ENCODE measurements around the gene TRPM1. TPM values are rescaled to one million over a fixed set of nuclear protein-coding genes. Genes with fewer than 3 reads are reported as not detected.
"Not testable (repeated sequence)": the region's sequence is repeated elsewhere in the genome, so short reads cannot be mapped to it uniquely, and the experiment has no call there.

Gene TRPM1
- total RNA-seq, 2 experiments from 2014 or later: not detected

- TF ChIP-seq, protein P1, sequence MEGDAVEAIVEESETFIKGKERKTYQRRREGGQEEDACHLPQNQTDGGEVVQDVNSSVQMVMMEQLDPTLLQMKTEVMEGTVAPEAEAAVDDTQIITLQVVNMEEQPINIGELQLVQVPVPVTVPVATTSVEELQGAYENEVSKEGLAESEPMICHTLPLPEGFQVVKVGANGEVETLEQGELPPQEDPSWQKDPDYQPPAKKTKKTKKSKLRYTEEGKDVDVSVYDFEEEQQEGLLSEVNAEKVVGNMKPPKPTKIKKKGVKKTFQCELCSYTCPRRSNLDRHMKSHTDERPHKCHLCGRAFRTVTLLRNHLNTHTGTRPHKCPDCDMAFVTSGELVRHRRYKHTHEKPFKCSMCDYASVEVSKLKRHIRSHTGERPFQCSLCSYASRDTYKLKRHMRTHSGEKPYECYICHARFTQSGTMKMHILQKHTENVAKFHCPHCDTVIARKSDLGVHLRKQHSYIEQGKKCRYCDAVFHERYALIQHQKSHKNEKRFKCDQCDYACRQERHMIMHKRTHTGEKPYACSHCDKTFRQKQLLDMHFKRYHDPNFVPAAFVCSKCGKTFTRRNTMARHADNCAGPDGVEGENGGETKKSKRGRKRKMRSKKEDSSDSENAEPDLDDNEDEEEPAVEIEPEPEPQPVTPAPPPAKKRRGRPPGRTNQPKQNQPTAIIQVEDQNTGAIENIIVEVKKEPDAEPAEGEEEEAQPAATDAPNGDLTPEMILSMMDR (IDR thresholded peaks at IDR 0.05): no peak
- DNase-seq: no peak
- Mint-ChIP-seq H3K9me3 (no peaks in the 10 kb centered on the region), H3K27me3 (no peaks in the 10 kb centered on the region), H3K4me3 (no peak overlapping the region), H3K27ac (no peak overlapping the region), H3K4me1 (ENCODE audit: low read depth) (no peaks in the 10 kb centered on the region), H3K36me3 (ENCODE audit: low read depth) (no peaks in the 10 kb centered on the region)
- ATAC-seq: no peak
- CTCF ChIA-PET: interaction anchor here (2.2 to 2.8 kb wide), 2 partner anchors 11 to 38 kb away, joined by 4 to 8 read pairs; partner anchors contain the start of gene TRPM1
- POLR2A ChIA-PET: no interaction called here
- intact Hi-C loops (cut with micrococcal nuclease): no loop called here
Observed at GRCh38 chr15:31090766-31091165, 10.8 kb downstream of the TRPM1 start.

- Mint-ChIP-seq H3K27me3 (no peaks in the 10 kb centered on the region), H3K4me1 (ENCODE audit: low read depth) (no peaks in the 10 kb centered on the region), H3K4me3 (no peak overlapping the region), H3K27ac (no peak overlapping the region), H3K36me3 (ENCODE audit: low read depth) (no peaks in the 10 kb centered on the region), H3K9me3 (no peaks in the 10 kb centered on the region)
- ATAC-seq (no peak), DNase-seq (no peak)
- TF ChIP-seq, protein P1 (IDR thresholded peaks at IDR 0.05): no peak
- intact Hi-C loops (cut with micrococcal nuclease): no loop called here
- ChIA-PET POLR2A (interaction anchor here (0.5 kb wide), 1 partner anchor 185 kb away, joined by 3 read pairs; no protein-coding TSS in a partner anchor), CTCF (interaction anchor here (2.2 to 2.8 kb wide), 2 partner anchors 12 to 40 kb away, joined by 4 to 8 read pairs; partner anchors contain the start of gene TRPM1)
Observed at GRCh38 chr15:31089368-31090047, 12.0 kb downstream of the TRPM1 start.

DNA sequence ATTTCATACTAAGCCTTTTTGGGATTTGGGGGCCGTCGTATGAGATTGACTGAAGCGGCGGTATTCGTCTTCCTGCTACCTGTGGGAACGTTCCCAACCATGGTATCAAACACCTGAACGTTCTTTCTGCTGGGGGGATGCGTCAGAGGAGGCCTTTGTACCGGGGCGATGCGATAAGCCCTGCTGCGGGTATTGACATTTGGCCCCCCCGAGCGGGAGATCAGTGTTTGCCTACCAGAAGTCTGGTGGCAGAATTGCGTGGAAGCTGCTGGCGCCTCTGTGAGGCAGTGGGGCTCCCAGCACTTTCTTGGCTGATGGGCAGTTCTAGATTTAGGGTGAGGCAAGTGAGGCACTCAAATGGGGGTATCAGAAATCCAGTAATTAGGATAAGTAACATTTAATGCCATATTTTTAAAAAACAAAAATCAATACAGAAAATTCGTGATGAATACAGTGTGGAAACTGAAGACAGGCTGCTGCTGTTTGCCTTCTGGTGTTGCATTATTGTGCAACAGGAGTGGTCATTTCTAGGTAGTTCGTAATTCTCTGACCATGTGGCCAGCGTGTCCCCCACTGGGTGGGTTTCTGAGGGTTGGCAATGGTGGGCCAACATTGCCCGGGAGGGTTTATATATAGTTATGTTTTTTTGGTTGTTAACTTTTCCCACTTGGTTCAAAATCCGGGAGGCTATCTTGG, 12.7 kb downstream of the TRPM1 start:
- Mint-ChIP-seq H3K4me3 (no peak overlapping the region), H3K27me3 (no peaks in the 10 kb centered on the region), H3K4me1 (ENCODE audit: low read depth) (no peaks in the 10 kb centered on the region), H3K27ac (no peak overlapping the region), H3K36me3 (ENCODE audit: low read depth) (no peaks in the 10 kb centered on the region), H3K9me3 (no peaks in the 10 kb centered on the region)
- TF ChIP-seq, protein P1 (IDR thresholded peaks at IDR 0.05): no peak
- ChIA-PET POLR2A (interaction anchor here (0.5 kb wide), 1 partner anchor 184 kb away, joined by 3 read pairs; no protein-coding TSS in a partner anchor), CTCF (interaction anchor here (2.8 kb wide), 1 partner anchor 40 kb away, joined by 8 read pairs; no protein-coding TSS in a partner anchor)
- ATAC-seq: no peak
- intact Hi-C loops (cut with micrococcal nuclease): no loop called here
- no peak for DNase-seq

DNA sequence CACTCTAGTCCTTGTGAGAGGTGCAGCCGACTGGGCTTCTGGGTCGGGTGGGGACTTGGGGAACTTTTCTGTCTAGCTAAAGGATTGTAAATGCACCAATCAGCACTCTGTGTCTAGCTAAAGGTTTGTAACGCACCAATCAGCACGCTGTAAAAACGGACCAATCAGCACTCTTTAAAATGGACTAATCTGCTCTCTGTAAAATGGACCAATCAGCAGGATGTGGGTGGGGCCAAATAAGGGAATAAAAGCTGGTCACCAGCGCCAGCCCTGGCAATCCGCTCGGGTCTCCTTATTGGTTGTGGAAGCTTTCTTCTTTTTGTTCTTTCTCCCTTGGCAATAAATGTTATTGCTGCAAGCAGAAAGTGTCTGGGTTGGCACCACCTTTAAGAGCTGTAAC, 13.5 kb downstream of the TRPM1 start:
- CTCF ChIA-PET: interaction anchor here (0.8 kb wide), 1 partner anchor 41 kb away, joined by 3 read pairs; no protein-coding TSS in a partner anchor
- H3K36me3 Mint-ChIP-seq (ENCODE audit: low read depth); DNase-seq; POLR2A ChIA-PET; H3K4me3 Mint-ChIP-seq; H3K4me1 Mint-ChIP-seq (ENCODE audit: low read depth); H3K27ac Mint-ChIP-seq; H3K27me3 Mint-ChIP-seq; H3K9me3 Mint-ChIP-seq; ATAC-seq; intact Hi-C loops (cut with micrococcal nuclease): not testable (repeated sequence)

GRCh38 chr15:31086344-31086743, 15.2 kb downstream of the TRPM1 start:
- Mint-ChIP-seq H3K4me3 (no peak overlapping the region), H3K27ac (no peak overlapping the region), H3K4me1 (ENCODE audit: low read depth) (no peaks in the 10 kb centered on the region), H3K9me3 (no peaks in the 10 kb centered on the region), H3K27me3 (no peaks in the 10 kb centered on the region), H3K36me3 (ENCODE audit: low read depth) (no peaks in the 10 kb centered on the region)
- intact Hi-C loops (cut with micrococcal nuclease): no loop called here
- POLR2A ChIA-PET: no interaction called here
- no peak for ATAC-seq
- CTCF ChIA-PET: no interaction called here
- TF ChIP-seq, protein P1 (IDR thresholded peaks at IDR 0.05): no peak
- DNase-seq: no peak

Data from activated CD8-positive, alpha-beta T cell treated with anti-CD3 and anti-CD28 coated beads for 36 hours (primary cell).